OCI-LY3 (cell line): ENCODE measurements around the gene DTNA.

Experiments
- EZH2phosphoT487 ChIP-seq: fragments of 200-600 bp; shearing (Covaris generic); IDR thresholded peaks from 2 replicates; pipeline ENCODE4 v1.6.1; 2018; ENCODE audit warnings: antibody characterized with exemption, mixed run types, low read depth
- TF ChIP-seq, protein P1 (sequence below): fragments of 200-600, 300-600 bp; sonication (generic); IDR thresholded peaks from 2 replicates; pipeline ENCODE4 v1.5.1; 2014; ENCODE audit warnings: antibody characterized with exemption, low read length, low read depth

DNA sequence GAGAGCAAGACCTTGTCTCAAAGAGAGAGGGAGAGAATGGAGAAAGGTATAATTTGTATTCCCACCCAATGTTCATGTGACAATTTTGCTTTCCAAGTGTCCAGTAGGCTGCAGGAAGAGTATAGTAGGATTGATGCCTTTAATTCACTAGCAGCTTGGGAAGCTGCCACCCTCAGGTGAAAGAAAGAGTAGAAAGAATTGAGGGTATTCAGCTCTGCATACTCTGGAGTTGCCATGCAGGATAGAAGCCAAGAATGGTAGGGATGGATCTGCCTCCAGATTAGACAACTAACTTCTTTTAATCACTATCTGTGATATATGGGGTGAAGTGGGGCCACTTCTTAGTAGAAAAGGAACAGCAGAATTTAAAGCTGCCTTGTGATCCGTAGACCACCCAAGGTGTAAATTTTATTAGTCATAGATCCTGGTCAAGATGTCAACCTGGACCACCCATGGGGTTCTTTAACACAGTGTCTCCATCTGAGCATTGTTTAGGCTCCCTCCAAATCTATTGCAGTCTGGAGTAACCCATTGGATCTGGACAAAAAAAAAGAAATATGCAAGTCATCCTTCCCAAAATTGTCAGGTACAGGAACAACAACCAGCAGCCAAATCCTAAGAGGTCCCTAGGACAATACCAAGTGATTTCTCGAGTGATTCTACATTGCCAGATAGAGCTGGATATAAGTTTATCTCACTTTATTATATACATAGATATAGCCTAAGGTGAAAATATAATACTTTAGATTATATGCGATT, 33.1 kb upstream of the DTNA start:
- no peak for TF ChIP-seq EZH2phosphoT487
- TF ChIP-seq, protein P1, sequence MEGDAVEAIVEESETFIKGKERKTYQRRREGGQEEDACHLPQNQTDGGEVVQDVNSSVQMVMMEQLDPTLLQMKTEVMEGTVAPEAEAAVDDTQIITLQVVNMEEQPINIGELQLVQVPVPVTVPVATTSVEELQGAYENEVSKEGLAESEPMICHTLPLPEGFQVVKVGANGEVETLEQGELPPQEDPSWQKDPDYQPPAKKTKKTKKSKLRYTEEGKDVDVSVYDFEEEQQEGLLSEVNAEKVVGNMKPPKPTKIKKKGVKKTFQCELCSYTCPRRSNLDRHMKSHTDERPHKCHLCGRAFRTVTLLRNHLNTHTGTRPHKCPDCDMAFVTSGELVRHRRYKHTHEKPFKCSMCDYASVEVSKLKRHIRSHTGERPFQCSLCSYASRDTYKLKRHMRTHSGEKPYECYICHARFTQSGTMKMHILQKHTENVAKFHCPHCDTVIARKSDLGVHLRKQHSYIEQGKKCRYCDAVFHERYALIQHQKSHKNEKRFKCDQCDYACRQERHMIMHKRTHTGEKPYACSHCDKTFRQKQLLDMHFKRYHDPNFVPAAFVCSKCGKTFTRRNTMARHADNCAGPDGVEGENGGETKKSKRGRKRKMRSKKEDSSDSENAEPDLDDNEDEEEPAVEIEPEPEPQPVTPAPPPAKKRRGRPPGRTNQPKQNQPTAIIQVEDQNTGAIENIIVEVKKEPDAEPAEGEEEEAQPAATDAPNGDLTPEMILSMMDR, result no peak
